ENCODE data around the gene PRDM10.

Gene PRDM10

GRCh38 chr11:129864811-129865210, 137.8 kb downstream of the PRDM10 start:
- no peak for TF ChIP-seq CTCF (IDR thresholded peaks at IDR 0.05; ENCODE audit: extremely low read depth, insufficient read depth, missing control alignments)
- no peak for DNase-seq (ENCODE audit: low spot score)
- in situ Hi-C loops (cut with MboI; ENCODE audit: low pct_unique_long_range_greater_than_20kb, low sequenced_read_pairs, unreplicated experiment) = no loop called here

DNA sequence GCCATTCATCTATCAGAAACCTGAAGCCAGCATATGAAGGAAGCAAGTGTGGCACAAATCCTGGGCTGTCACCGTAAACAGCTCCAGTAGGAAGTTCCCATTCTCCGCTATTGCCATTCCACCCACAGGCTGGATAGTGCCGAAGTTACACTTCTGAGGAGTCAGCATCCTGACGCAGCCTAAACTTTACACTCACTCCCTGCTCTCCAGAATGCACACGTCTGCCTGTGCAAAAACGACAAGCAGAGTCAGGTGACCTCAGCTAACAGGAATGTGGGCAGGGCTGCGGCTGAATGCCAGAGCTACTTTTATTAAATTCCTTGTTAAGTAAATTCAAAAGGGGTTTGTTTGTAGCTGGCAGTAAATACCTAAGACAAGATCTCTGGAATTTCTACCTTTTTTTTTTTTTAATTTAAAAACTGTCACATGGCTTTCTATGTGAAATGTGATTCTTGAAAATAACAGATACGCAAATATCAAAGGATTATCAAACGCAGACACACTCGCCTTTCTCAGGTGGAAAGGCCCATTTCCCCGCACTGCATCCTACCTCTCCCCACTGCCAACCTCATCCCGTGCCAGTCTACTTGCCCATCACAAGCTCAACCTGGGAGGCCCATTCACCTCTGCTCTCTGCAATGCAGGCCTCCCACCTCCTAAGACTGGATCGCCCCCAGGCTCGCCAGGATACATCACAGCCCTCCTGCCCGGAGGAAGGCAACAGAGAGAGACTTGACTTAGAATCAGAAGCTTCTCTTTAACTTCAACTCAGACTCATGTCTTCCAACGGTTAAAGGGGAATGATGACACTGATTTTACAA, 140.7 kb downstream of the PRDM10 start:
- TF ChIP-seq CTCF (IDR thresholded peaks at IDR 0.05; ENCODE audit: extremely low read depth, insufficient read depth, missing control alignments) = no peak
- DNase-seq (ENCODE audit: low spot score) = no peak
- in situ Hi-C loops (cut with MboI; ENCODE audit: low pct_unique_long_range_greater_than_20kb, low sequenced_read_pairs, unreplicated experiment) = no loop called here

- no peak for DNase-seq (ENCODE audit: low spot score)
- in situ Hi-C loops (cut with MboI; ENCODE audit: low pct_unique_long_range_greater_than_20kb, low sequenced_read_pairs, unreplicated experiment) = no loop called here
- TF ChIP-seq CTCF (IDR thresholded peaks at IDR 0.05; ENCODE audit: extremely low read depth, insufficient read depth, missing control alignments) = no peak
Observed at GRCh38 chr11:129856036-129856435, 146.6 kb downstream of the PRDM10 start.

DNA sequence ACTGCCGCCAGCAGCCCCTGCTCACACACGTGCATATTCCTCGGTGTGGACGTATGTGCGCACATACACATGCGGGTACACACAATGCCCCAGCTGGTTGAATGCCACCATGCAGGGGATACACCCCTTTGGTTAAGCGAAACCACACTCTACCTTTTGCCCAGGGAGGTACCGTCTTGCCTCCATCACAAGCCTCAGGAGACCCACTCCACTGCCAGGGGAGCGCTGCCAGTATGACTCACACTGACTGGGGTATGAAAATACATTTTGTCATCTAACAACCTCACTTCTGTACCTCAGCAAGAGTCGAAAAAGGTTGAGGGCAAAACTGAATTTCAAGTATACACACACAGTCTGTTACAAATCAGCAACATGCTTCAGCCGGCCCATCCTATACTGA, 147.5 kb downstream of the PRDM10 start:
- no peak for DNase-seq (ENCODE audit: low spot score)
- no peak for TF ChIP-seq CTCF (IDR thresholded peaks at IDR 0.05; ENCODE audit: extremely low read depth, insufficient read depth, missing control alignments)
- in situ Hi-C loops (cut with MboI; ENCODE audit: low pct_unique_long_range_greater_than_20kb, low sequenced_read_pairs, unreplicated experiment) = no loop called here

- TF ChIP-seq CTCF (IDR thresholded peaks at IDR 0.05; ENCODE audit: extremely low read depth, insufficient read depth, missing control alignments) = no peak
- in situ Hi-C loops (cut with MboI; ENCODE audit: low pct_unique_long_range_greater_than_20kb, low sequenced_read_pairs, unreplicated experiment) = no loop called here
- DNase-seq (ENCODE audit: low spot score) = no peak
Observed at GRCh38 chr11:129854232-129854805, 148.3 kb downstream of the PRDM10 start.

DNA sequence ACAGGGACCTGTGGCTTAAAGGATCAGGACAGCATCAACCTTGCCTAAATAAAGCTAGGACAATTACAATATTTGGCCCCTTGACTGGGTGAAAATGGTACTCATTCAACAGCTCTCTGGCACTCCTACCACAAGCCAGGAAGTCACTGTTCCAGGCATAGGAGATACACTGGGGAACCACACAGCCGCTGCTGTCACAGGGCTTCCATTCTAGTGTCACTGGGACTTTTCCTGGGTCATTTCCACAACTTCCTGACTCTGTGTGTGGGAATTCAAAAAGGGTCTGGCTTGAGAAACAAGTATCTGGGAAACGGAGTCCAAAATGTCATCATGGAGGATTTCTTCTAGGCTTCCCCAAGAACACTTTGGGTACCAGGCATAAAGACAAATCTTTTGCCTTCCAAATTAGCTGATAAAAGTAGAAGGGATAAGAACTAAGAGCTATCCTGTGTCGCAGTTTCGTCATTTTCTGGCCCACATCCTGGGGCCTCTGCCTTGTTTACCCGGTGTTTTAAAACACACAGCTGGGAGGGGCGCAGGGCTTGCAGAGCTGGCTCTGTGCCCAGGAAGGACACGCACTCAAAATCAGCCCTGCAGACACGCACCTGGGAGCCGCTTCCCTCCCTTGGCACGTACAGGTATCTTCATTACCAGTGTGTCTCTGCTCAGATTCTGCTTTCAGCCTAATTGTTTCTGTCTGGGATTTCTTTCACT, 149.0 kb downstream of the PRDM10 start:
- in situ Hi-C loops (cut with MboI; ENCODE audit: low pct_unique_long_range_greater_than_20kb, low sequenced_read_pairs, unreplicated experiment) = no loop called here
- no peak for DNase-seq (ENCODE audit: low spot score)

More for the DNA sequence above, 149.0 kb downstream of the PRDM10 start:
- TF ChIP-seq CTCF (IDR thresholded peaks at IDR 0.05; ENCODE audit: extremely low read depth, insufficient read depth, missing control alignments) = no peak

Data from GM13977 (cell line).